GM12875 (cell line): ENCODE results near the gene PSMB9.
"Not testable (repeated sequence)": the region's sequence is repeated elsewhere in the genome, so short reads cannot be mapped to it uniquely, and the experiment has no call there.

Experiments used
- H3K4me3 ChIP-seq: one replicate; pipeline ENCODE4 v1.5.1; 2011; ENCODE audit warnings: low read depth, low read length, control low read depth
- TF ChIP-seq, protein P1 (sequence below): IDR thresholded peaks from 2 replicates; pipeline ENCODE4 v1.5.1; 2011; ENCODE audit warnings: low read depth, mild to moderate bottlenecking, control low read depth, inconsistent platforms, low read length, moderate library complexity, borderline replicate concordance; ENCODE audit not compliant: insufficient read depth

The PSMB9 gene

DNA sequence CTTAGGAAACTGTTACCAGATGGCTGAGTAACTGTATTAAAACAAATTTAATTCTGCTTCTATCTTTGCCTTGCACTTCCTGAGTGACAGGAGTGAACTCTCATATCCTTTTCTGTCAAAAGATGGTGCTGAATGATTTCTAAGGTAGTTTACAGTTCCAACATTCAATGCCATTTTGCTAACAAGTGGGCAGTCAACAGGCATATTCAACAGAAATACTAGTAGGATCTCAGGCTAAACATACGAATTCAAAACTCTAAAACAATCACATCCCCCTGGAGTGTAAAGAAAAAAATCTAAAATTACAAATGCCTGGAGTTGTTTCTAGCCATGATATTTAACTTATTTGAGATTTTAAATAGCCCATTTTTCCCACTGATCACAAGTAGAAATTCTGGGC lies 6.7 kb downstream of the PSMB9 start:
- TF ChIP-seq, protein P1, sequence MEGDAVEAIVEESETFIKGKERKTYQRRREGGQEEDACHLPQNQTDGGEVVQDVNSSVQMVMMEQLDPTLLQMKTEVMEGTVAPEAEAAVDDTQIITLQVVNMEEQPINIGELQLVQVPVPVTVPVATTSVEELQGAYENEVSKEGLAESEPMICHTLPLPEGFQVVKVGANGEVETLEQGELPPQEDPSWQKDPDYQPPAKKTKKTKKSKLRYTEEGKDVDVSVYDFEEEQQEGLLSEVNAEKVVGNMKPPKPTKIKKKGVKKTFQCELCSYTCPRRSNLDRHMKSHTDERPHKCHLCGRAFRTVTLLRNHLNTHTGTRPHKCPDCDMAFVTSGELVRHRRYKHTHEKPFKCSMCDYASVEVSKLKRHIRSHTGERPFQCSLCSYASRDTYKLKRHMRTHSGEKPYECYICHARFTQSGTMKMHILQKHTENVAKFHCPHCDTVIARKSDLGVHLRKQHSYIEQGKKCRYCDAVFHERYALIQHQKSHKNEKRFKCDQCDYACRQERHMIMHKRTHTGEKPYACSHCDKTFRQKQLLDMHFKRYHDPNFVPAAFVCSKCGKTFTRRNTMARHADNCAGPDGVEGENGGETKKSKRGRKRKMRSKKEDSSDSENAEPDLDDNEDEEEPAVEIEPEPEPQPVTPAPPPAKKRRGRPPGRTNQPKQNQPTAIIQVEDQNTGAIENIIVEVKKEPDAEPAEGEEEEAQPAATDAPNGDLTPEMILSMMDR, result no peak

DNA sequence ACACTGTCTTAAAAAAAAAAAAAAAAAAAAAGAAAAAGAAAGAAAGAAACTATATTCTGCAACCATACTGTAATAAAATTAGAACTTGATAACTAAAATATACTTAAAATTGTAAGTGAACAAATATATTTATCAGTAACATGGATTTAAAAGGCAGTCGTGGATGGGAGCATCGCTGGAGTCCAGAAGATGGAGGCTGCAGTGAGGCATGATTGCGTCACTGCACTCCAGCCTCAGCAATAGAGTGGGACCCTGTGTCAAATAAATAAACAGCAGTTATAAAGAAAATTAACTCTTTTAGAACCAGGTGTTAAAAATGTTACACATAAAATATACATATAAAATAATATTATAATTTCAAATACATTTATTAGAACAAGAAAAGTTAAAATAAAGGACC lies 8.7 kb downstream of the PSMB9 start:
- H3K4me3 ChIP-seq, result no peak overlapping the region
- TF ChIP-seq, protein P1, result no peak

More for the DNA sequence above, 6.7 kb downstream of the PSMB9 start:
- H3K4me3 ChIP-seq, result no peak overlapping the region

DNA sequence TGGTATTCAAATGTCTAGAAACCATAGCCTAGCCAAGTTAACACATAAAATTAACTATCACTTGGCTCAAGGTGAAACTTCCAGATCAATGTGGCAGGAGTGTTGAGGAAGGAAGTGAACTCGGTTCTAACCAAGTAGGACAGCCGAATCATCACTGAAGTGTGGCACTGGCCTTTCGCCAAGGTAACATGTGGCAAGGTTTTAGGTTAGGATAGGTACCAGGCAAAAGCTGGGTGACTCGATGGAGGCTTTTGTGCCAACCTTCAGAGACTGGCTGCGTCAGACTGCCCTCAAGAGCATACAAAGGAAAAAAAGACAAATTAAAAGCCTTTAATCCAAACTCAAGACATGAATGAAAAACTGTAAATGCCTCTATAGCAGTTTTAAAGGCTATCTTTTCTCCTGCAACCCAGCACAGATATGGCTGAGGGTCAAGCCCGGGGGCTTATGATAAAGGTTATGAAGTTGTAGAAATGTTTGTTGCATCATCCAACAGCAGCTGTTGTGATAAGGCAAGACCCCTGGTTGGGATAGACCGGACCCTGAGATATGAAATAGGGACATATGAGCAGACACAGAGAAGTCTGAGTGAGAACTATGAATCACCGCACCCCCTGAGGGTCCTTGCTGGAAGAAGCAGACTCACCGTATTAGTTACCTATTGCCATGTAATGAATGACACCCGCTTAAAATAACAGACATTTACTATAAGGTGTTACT lies 11.9 kb downstream of the PSMB9 start:
- TF ChIP-seq, protein P1, result no peak
- no peak overlapping the region for H3K4me3 ChIP-seq

DNA sequence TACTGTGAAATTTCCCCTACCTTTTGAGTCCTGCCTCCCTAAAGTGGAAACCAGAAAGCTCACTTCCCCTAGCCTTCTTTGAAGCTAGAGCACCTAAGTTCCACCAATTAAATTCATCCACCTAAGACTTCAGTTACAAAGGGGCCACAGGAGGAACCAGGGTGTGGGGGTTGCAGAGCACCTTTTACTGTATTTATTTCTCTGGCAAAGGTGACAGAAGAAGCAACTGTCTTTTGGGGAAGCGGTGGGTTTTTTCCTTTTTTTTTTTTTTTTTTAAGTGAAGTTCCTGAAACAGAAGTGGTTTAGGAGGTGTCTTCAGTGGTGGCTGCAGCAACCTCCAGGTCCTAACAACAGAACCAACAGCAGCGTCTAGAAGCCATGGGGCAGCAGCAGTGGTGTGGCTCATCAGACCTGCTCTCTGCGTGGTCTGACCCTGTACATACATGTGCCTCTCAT lies 13.1 kb downstream of the PSMB9 start:
- H3K4me3 ChIP-seq, result no peak overlapping the region

DNA sequence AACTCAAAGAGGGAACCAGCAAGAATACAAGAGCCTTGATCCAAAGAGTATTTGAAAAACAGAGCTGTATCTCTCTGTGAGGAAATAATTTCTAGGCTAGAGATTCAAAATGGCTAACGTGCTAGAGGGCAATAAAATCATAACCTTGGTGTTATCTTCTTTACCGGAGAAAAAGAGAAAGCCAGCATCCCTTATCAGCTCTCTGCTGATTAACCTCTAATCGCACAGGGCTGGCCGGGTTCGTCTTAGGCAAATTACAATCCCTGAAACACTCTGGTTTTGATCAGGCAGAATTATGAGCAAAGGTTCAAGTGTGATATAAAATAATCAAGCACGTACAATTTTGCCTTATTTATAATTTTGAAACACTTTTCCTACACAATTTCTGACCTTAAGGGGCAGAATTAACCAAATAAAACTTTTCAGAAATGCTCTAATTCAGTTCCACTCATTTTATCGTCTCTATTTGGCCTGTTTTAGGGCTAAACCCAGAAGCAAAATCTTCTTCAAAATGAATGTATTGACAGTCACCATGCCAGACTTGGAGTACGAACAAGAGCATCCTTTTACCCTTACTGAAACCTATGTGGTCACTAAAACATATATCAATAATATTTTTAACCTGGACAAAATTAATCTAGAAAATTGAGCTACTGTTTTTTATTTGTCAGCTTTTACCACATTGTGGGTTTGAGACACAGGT lies 13.7 kb downstream of the PSMB9 start:
- TF ChIP-seq, protein P1, result no peak
- H3K4me3 ChIP-seq, result no peak overlapping the region

More for the DNA sequence above, 13.1 kb downstream of the PSMB9 start:
- TF ChIP-seq, protein P1, result no peak

DNA sequence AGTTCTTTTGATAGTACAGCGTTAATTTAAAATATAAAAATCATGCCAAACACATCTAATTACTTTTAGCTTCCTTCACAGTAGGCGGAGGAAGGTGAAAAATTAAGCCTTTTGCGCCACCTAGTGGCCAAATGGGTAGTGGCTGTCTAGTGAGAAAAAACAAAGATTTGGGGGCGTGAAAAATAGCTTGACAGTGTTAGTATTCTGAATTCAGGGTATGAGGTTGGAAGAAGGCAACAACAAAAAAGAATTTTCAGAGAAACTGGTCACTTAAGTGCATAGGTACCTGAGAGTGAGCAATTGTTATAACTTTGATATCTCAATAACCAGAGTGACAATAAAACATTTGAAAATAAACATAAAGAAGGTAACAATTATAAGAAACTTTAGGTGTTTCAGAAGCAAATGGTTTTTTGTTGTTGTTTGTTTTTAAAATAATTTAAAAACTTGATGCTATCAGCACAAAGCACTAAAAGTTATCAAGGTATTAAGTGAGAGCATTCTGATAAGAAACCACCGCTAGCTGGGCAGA lies 14.3 kb downstream of the PSMB9 start:
- H3K4me3 ChIP-seq, result no peak overlapping the region
- TF ChIP-seq, protein P1, result peak; percentile 62

DNA sequence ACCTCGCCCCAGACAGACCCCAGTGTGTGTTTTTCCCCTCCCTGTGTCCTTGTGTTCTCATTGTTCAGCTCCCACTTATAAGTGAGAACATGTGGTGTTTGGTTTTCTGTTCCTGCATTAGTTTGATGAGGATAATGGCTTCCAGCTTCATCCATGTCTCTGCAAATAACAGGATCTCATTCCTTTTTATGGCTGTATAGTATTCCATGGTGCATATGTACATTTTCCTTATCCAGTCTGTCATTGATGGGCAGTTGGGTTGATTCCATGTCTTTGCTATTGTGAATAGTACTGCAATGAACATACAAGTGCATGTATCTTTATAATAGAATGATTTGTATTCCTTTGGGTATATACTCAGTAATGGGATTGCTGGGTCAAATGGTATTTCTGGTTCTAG lies 20.0 kb downstream of the PSMB9 start:
- not testable (repeated sequence) for H3K4me3 ChIP-seq
